Upper lobe of right lung (tissue), 1 donor: ENCODE results near the gene OR2C3. TPM values are rescaled to one million over a fixed set of nuclear protein-coding genes. Genes with fewer than 3 reads are reported as not detected.

ENCODE experiments used
- ATAC-seq: fragments of 200-7000 bp; cut with Tn5 transposase; one replicate; pipeline ENCODE4 v1.9.1; 2020; ENCODE audit warnings: mild to moderate bottlenecking, moderate library complexity
- DNase-seq: peaks from one replicate; pipeline ENCODE4 v3.0.0-alpha.2; 2020
- H3K27ac ChIP-seq: fragments of 200-600 bp; one replicate; pipeline ENCODE4 v1.8.0; 2022
- H3K27me3 ChIP-seq: fragments of 200-600 bp; one replicate; pipeline ENCODE4 v1.8.0; 2022; ENCODE audit warnings: mild to moderate bottlenecking
- H3K36me3 ChIP-seq: fragments of 200-600 bp; one replicate; pipeline ENCODE4 v1.8.0; 2022
- H3K4me1 ChIP-seq: fragments of 200-600 bp; one replicate; pipeline ENCODE4 v1.8.0; 2022
- H3K4me3 ChIP-seq: fragments of 200-600 bp; one replicate; pipeline ENCODE4 v1.8.0; 2022; ENCODE audit warnings: mild to moderate bottlenecking
- H3K9me3 ChIP-seq: fragments of 200-600 bp; one replicate; pipeline ENCODE4 v1.8.0; 2022
- intact Hi-C: fragments of 100-400 bp; cut with DNase I; formaldehyde crosslinking; loops from one replicate; pipeline ENCODE4 v1.11.0; 2022
- total RNA-seq: library from RNA; stranded (reverse); fragmentation: NEBNext Ultra II Directional; extraction: Animal tissue kit (Norgen Biotek cat#: 25700); gene quantifications from one replicate; pipeline ENCODE4 v1.2.1, GENCODE V29; 2021
- TF ChIP-seq, protein P1 (sequence below): fragments of 200-600 bp; IDR thresholded peaks from one replicate; pipeline ENCODE4 v1.8.0; 2022; ENCODE audit warnings: antibody characterized with exemption
- donor health status: DM: no; HTN: yes; CAD: no; lungs with severe emphysema.

The OR2C3 gene
- total RNA-seq, 1 donor from 2014 or later: not detected

DNA sequence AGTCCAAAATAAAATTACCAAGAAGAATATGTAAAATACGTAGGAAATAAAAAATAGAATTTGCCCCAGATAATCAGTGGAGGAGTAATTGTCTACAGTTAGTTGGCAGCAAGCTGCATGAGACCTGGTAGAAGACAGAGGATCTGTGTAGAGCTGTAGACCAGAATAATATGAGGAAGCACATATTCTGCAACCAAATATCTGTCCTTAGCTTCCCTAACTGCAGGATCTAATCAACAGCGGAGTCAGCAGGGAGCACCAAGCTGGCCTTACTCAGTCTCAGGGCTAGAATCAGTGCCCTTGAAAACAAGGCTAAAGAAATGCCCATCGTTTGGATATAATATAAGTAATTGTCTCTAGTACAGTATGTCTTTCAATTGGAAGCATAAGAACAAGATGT, 6.6 kb upstream of the OR2C3 start:
- intact Hi-C loops: no loop called here
- Histone ChIP-seq H3K27ac (no peak overlapping the region), H3K9me3 (no peaks in the 10 kb centered on the region), H3K4me1 (no peaks in the 10 kb centered on the region), H3K36me3 (no peaks in the 10 kb centered on the region), H3K4me3 (no peak overlapping the region), H3K27me3 (no peaks in the 10 kb centered on the region)
- DNase-seq: no peak
- TF ChIP-seq, protein P1, sequence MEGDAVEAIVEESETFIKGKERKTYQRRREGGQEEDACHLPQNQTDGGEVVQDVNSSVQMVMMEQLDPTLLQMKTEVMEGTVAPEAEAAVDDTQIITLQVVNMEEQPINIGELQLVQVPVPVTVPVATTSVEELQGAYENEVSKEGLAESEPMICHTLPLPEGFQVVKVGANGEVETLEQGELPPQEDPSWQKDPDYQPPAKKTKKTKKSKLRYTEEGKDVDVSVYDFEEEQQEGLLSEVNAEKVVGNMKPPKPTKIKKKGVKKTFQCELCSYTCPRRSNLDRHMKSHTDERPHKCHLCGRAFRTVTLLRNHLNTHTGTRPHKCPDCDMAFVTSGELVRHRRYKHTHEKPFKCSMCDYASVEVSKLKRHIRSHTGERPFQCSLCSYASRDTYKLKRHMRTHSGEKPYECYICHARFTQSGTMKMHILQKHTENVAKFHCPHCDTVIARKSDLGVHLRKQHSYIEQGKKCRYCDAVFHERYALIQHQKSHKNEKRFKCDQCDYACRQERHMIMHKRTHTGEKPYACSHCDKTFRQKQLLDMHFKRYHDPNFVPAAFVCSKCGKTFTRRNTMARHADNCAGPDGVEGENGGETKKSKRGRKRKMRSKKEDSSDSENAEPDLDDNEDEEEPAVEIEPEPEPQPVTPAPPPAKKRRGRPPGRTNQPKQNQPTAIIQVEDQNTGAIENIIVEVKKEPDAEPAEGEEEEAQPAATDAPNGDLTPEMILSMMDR: no peak
- no peak for ATAC-seq

DNA sequence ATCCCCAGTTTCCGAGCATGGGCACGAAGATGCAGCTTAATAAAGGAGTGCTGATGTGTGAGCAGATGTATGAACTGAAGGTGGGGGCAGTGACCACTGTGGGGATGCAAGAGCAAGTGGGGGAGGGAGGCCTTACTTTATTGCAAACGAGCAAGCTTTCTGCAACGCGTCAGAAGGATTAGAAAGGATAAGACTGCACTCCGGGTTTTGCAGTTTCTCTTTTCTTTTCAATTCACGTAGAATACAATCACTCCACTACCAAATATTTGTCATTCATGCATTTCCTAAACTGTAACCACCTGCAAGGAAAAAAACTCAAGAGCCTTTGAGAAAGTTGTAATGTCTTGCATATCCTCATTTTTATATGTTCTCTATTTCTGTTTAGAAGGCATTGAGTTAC, 4.3 kb upstream of the OR2C3 start:
- TF ChIP-seq, protein P1: no peak
- H3K9me3 ChIP-seq: no peaks in the 10 kb centered on the region
- intact Hi-C loops: no loop called here
- no peak overlapping the region for H3K27ac ChIP-seq
- no peak overlapping the region for H3K4me3 ChIP-seq
- ATAC-seq: no peak
- no peaks in the 10 kb centered on the region for H3K27me3 ChIP-seq
- H3K4me1 ChIP-seq: no peaks in the 10 kb centered on the region
- no peak for DNase-seq
- no peaks in the 10 kb centered on the region for H3K36me3 ChIP-seq

DNA sequence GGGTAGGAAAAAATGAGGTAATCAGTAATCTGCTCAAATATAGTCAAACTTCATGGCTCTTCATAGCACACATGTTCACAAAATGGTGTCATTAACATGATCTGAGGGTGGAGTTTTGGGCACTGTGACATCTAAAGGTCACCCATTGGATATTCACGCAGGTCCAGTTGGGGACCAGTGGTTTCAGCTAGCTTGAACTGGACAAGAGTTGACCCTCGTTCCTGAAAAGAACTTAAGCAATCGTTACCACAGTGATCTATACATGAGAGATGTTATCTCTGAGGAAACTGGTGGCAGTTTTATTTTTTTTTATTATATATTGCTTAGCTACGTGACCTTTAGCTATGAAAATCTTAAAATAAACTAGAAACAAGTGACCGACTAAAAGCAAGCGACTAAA, 3.0 kb upstream of the OR2C3 start:
- DNase-seq (no peak), ATAC-seq (no peak)
- TF ChIP-seq, protein P1: no peak
- no peak overlapping the region for H3K4me3 ChIP-seq
- intact Hi-C loops: no loop called here
- H3K9me3 ChIP-seq: no peaks in the 10 kb centered on the region
- no peaks in the 10 kb centered on the region for H3K36me3 ChIP-seq
- H3K4me1 ChIP-seq: no peaks in the 10 kb centered on the region
- H3K27me3 ChIP-seq: no peaks in the 10 kb centered on the region
- no peak overlapping the region for H3K27ac ChIP-seq

DNA sequence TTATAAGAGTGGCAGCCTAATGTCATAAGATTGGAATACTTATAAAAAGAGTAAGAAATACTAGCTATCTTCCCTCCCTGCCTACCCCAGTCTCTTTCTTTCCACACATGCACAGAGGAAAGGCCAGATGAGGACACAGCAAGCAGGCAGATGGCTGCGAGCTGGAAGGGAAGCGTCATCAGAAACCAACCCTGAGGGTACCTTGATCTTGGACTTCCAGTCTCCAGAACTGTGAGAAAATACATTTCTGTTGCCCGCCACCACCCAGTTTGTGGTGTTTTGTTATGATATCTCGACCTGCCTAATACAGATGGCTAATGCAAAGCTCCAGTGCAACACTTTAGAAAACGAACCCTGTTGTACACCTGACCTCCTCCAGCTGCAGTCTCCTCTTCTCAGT, 2.3 kb upstream of the OR2C3 start:
- Histone ChIP-seq H3K27me3 (no peaks in the 10 kb centered on the region), H3K27ac (no peak overlapping the region), H3K36me3 (no peaks in the 10 kb centered on the region), H3K4me3 (no peak overlapping the region), H3K9me3 (no peaks in the 10 kb centered on the region), H3K4me1 (no peaks in the 10 kb centered on the region)
- intact Hi-C loops: no loop called here
- ATAC-seq (no peak), DNase-seq (no peak)
- TF ChIP-seq, protein P1: no peak

DNA sequence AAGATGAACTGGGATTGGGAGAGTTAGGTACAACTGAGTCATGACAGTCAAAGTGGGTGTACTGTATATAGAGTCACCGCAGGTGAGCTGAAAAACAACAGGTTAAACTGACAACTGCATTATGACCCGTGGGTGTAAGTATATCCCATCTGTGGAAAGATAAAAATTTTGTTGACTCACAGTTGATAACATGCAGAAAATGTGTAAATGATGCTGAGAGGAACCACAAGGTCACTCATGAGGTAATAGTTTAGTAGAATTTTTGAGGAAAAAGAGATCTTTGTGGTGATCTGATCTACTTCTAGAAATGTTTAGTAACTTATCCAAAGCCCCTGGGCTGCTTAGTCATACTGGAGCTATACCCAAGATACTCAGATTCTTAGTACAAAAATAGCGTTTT, 838 bp downstream of the OR2C3 start:
- Histone ChIP-seq H3K27ac (no peak overlapping the region), H3K9me3 (no peaks in the 10 kb centered on the region), H3K4me1 (no peaks in the 10 kb centered on the region), H3K27me3 (peaks cover 6% of the 10 kb centered on the region), H3K36me3 (no peaks in the 10 kb centered on the region), H3K4me3 (no peak overlapping the region)
- TF ChIP-seq, protein P1: no peak
- no peak for DNase-seq
- intact Hi-C loops: no loop called here
- ATAC-seq: no peak

DNA sequence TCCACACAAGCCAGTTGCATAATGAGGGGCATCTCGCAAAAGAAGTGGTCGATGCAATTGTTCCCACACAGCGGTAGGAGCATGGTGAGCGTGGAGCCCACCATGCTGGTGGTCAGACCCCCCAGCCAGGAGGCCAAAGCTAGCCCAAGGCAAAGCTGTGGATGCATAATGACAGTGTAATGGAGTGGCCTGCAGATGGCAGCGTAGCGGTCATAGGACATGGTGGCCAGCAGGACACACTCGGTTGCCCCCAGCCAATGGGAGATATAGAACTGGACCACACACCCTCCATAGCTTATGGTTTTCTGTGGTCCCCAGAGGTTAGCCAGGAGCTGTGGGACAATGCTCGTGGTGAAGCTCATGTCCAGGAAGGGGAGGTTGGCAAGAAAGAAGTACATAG, 4.3 kb downstream of the OR2C3 start:
- TF ChIP-seq, protein P1: no peak
- ATAC-seq (peak; percentile 27), DNase-seq (no peak)
- peaks cover 6% of the 10 kb centered on the region for H3K27me3 ChIP-seq
- no peak overlapping the region for H3K4me3 ChIP-seq
- no peaks in the 10 kb centered on the region for H3K4me1 ChIP-seq
- no peak overlapping the region for H3K27ac ChIP-seq
- H3K36me3 ChIP-seq: no peaks in the 10 kb centered on the region
- no peaks in the 10 kb centered on the region for H3K9me3 ChIP-seq
- intact Hi-C loops: no loop called here
